ENCODE measurements around the gene ELK1.
"Not testable (repeated sequence)": the region's sequence is repeated elsewhere in the genome, so short reads cannot be mapped to it uniquely, and the experiment has no call there.

Gene ELK1

DNA sequence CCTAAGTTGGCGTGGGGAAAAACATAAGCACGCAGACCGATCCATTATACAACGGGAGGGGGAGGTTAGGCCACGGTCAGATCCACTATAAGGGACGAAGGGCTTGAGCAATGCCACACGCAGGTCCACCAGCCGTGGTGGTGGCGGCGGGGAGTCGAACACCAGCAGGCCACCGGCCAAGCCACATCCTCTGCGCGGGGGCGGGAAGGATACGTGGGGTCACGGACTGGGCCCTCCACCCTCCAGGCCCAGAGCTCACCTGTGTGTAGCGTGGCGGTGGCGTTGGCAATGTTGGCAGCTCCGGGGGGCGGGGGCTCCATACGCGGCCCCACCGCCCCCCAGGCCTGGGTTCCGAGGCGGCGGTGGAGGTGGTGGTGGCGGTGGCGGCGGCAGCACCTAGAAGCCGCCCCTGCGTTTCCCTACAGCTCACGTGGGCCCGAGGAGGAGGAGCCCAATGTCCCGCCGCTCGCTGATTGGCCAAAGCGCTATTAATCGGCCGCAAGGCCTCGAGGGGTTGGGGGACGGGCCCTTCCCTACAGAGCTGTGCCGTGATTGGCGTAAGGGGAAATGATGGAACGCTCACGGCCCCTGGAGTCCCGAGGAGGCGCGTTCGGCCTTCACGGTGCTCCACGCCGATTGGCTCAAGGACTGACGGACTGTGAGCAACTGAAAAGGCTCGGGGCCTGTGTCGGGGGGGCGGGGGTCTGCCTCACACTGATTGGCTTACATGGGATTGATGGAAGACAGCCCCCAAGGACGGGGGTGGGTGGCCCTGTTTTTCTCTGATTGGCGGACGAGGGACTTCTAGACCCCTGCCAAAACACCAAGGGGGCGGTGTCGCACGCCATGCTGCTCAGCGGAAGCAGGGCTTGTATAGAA, at the start of gene ELK1:
Gene ELK1 (minus strand): TSS at position 400 of the 879 bp plus-strand sequence. CDS start 9,122 bp downstream, outside the sequence.
- DNase-seq (ENCODE audit: low read depth in 2 of 2), result peak; percentile 81 to 83

- DNase-seq (ENCODE audit: low read depth in 2 of 2), result no peak
Observed at GRCh38 chrX:47697181-47697580, 46.8 kb upstream of the ELK1 start.

GRCh38 chrX:47690175-47690574, 39.8 kb upstream of the ELK1 start:
- DNase-seq (ENCODE audit: low read depth in 2 of 2), result no peak

- no peak for DNase-seq (ENCODE audit: low read depth in 2 of 2)
Observed at GRCh38 chrX:47687263-47687662, 36.9 kb upstream of the ELK1 start.

DNA sequence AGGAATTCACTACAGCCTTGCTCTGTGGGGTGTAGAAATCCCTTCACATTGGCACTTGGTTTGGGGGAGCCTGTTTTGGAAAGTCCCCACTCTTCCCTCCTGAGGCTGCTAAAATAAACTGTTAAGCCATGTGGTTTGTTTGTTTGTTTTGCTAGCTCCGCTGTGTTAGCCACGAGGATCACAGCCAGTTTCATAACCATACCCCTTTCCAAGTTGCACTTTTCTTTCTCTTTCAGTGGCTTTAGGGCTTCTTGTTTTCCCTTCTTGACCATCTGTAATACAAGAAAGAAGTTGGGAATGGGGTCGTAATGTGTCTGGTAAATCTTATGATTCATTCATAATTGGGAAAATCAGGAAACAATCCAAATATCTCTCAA, 33.5 kb upstream of the ELK1 start:
- DNase-seq (ENCODE audit: low read depth in 2 of 2), result no peak

DNA sequence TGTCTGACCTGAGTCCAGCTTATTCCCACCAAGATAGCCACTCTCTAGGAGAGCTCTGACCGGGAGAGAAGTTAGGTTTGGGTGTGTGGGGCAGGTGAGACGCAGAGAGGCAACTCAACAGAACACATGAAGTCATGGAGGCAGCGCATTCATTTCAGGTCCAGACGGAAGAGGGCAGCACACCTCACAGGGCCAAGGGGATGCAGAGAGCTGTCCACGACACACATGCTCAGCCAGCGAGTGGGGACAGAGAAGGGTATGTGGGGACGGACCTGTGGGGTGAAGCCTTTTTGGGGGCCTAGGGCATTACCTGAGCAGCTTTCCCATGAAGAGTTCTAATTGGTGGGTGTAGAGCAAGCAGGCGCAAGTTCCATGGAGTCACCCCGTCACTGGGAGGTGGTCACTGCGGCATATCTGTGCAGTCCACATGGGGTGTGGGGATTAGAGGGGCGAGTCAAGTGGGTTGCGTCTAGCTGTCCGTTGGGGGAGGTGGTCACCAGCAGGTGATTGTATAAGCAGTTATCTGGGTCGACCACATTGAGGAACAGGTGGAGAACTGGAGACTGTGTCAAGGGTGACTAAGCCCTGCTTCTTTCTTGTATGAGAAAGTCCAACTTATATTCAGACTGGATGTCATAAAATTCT, 32.9 kb upstream of the ELK1 start:
- DNase-seq (ENCODE audit: low read depth in 2 of 2), result no peak

DNA sequence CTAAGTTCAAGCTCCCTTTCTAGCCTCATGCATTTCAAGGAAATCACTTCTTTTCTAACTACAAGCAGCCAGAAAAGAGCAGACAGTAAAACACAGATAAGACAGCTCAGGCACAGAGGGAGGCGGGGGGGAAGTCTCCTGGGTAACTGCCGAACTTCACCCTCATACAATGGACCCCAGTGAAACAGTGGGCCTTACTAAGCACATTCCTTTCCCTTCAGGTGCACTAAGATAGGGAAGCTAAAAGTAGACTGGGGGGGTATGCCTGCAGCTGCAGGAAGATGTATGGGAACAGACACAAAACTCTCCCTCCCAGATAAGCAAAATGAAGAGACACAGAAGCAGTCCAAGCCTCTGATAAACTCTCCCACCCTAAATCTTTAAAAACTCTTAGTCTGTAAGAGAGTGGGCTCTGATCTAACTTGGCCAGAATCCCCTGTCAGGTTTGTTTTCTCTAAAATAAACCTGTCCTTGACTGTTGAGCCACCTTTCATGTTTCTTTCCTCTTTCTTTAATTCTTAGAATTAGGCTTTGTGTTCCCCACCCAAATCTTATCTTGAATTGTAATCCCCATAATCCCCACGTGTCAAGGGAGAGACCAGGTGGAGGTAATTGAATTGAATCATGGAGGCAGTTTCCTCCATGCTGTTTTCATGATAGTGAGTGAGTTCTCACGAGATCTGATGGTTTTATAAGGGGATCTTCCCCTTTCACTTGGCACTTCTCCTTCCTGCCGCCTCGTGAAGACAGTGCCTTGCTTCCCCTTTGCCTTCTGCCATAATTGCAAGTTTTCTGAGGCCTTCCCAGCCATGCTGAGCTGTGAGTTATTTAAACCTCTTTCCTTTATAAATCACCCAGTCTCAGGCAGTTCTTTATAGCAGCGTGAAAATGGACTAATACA, 25.8 kb upstream of the ELK1 start:
- DNase-seq (ENCODE audit: low read depth in 2 of 2), result not testable (repeated sequence)

DNA sequence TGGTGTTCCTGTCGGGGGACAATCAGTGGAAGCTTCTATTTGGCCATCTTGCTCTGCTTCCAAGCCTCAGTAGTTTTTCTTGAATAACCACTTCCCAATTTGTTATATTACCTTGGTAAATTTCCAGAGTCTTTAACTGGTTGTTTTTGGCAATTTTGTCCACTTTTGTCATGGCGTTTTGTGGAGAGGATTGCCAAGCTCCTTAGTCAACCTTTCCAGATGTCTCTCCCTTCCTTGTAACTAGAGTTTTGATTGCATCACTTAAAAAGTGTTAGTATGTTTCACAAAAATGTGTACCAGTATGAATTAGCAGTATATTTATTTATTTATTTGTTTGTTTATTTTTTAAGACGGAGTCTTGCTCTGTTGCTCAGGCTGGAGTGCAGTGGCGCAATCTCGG, 24.4 kb upstream of the ELK1 start:
- no peak for DNase-seq (ENCODE audit: low read depth in 2 of 2)

DNA sequence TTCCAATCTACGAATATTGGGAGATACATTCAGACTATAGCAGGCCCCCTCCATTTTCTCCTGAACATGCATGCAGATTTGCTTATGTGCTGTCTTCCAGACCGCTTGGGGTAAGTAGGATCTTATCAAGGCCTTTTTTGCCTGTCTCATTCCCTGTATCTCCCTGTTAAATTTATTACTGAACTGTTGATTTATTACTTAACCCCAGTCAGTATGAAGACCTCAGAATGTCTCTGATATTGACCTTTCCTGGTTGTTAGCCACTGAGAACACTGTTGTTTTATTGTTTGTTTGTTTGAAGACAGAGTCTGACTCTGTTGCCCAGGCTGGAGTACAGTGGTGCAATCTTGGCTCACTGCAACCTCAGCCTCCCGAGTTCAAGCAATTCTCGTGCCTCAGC, 15.4 kb upstream of the ELK1 start:
- DNase-seq (ENCODE audit: low read depth in 2 of 2), result not testable (repeated sequence)

GRCh38 chrX:47664737-47665136, 14.4 kb upstream of the ELK1 start:
- no peak for DNase-seq (ENCODE audit: low read depth in 2 of 2)

GRCh38 chrX:47662144-47662657, 11.8 kb upstream of the ELK1 start:
- DNase-seq (ENCODE audit: low read depth in 2 of 2), result peak; percentile 51 to 57

GRCh38 chrX:47661539-47661938, 11.2 kb upstream of the ELK1 start:
- DNase-seq (ENCODE audit: low read depth in 2 of 2), result no peak

DNA sequence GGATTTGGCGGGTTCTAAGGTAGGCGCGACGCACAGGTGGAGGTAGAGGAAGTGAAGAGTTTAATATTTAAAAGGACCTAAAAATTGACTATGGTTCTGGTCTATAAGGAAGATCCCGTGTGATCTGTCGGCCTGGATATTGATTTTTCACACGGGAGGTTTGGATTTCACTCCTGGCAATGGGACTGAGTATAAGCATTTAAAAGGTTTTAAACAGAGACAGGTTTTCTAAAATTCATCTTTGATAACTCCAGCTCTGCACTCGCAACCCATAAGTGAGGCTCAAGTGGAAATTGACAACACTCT, 9.0 kb upstream of the ELK1 start:
- no peak for DNase-seq (ENCODE audit: low read depth in 2 of 2)

DNA sequence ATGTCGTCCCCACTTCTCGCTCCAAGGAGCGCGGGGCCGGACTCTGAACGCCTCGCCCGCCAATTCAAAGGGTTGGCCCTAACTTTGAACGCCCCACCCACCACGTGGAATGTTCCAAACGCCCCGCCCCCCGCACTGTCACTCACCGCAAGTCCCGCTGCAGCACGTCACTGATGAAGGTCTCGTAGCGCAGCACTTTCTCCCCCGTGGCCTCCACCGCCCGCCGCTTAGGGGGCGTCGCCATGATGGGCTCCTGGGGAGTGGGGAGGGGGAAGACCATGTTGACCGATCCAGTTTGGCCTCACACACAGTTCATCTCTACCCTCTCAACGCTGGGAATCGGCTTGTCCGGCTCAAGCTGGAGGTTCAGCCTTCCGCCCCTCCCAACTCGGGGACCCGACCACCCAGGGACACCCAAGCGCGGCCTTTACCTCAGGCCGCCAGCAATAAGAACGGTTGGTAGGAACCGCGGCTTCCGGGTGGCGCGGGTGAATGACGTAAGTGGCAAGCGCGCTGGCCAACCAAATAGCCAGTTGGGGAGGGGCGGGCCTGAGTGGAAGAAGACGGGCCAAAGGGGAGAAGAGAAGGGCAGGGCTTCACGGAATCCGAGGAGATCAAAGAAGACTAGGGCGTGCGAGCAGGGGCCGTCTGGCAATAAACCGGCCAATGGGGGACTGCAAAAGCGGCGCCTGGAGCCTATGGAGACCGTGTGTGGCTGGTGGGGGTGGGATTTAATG, 8.5 kb upstream of the ELK1 start, which contains the start of gene UXT:
Gene UXT (minus strand): TSS at position 497 of the 737 bp plus-strand sequence. CDS start 253 bp downstream, at position 244.
- peak; percentile 90 to 92 for DNase-seq (ENCODE audit: low read depth in 2 of 2)

DNA sequence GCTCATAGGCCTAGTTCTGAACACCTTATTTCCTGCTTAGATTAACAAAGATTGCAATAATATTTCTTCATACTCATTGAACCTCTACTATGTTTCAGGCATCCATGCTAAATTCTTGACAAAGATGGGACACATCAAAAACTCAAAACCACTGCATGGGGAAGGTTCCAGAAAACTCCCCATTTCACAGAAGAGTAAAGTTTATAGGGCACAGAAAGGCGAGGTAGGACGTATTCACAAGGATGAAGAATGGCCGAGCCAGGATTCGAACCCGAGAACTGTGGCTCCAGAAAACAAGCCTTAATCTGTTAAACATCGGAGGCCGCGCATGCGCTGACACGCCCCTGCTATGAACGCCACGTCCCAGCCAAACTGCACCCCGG, 7.9 kb upstream of the ELK1 start:
- DNase-seq (ENCODE audit: low read depth in 2 of 2), result no peak

DNA sequence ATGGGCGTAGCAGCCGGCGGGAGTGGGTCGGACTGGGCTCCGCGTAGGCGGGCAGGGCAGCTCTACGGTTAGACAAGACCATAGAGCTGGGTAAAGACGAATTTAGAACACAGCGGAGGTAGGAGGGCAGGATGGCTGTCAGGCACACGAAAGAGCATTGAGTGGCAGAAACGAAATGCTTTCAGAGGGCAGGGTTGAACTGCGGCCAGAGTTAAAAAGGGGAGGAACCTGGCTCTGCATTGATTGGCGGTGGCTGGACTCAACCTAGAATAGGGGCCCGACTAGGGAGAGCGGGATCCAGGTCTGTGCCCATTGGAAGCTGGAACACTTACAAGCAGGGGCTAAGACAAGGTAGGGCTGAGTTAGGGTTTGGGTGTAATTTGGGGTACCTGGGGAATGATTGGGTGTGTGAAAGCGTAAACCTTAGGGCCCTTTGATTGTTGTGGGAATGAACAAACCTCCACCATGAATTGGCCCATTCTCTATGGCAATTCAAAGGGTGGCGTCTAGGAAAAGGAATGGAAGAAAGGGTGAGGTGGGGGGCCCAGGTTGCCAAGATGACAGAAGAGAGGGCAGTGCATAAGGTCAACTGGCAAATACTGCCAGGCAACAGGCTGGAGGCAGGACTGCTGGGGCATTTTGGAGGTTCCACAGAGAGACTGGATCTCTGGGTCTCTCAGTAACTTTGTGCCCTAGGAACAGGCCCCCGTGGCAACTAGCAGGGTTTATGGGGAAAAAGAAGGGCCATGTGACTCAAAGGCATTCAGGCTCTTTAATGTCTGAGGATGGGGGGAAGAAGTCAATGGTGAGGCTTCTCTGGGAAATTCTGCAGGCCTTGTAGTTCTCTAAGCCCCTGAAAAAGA, 911 bp upstream of the ELK1 start:
- DNase-seq (ENCODE audit: low read depth in 2 of 2), result no peak

GRCh38 chrX:47649781-47650163, 591 bp downstream of the ELK1 start:
- no peak for DNase-seq (ENCODE audit: low read depth in 2 of 2)

DNA sequence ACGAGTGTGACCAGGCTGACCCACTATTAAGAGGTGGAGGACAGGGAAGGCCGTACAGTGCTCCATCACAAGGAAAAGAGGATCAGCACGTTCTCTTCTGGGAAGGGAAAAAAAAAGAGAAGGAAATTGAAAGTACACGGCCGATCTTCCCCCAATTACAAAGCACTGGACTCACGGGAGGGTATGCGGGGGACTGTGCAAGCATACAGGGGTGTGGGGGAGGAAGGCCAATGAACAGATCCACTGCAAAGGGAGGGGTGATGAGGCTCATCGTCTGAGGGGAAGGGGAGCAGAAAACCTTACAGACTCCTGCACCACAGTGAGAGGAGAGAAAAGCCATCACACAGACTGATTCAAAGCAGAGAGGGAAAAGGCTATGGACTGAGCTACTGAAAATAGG, 1.1 kb downstream of the ELK1 start:
- no peak for DNase-seq (ENCODE audit: low read depth in 2 of 2)

DNA sequence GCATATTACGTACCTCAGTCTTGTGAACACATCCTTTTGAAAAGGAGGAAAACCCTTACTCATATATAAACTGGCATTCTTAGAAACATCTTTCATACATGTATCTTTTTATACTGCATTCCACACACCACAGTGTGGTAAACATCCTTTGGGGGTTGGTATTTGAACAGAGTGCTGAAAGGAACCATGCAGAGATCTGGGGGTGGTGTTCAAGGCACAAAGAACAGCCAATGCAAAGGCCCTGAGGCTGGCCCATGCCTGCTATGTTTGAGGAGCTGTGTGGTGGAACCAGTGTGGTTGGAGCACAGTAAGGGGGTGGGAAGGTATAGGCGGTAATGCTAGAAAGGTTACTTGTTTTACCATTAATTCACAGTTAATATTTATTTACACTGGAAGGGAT, 2.0 kb downstream of the ELK1 start:
- no peak for DNase-seq (ENCODE audit: low read depth in 2 of 2)

- no peak for DNase-seq (ENCODE audit: low read depth in 2 of 2)
Observed at GRCh38 chrX:47646636-47647035, 3.7 kb downstream of the ELK1 start.
